Caco-2 (cell line): Measurements from ENCODE around the gene PROP1. TPM values are rescaled to one million over a fixed set of nuclear protein-coding genes. Genes with fewer than 3 reads are reported as not detected.
"Not testable (repeated sequence)": the region's sequence is repeated elsewhere in the genome, so short reads cannot be mapped to it uniquely, and the experiment has no call there.

Experiments
- BruUV-seq: library from RNA; stranded (reverse); fragments of 400-500 nt; replicated peaks from 2 replicates; lab custom pipeline; 2021; lab: Mats Ljungman, UMichigan
- CTCF ChIA-PET: fragments of 300-600 bp; sonication (Branson Sonifier 250); formaldehyde crosslinking; loops from one replicate; lab custom pipeline; 2022; ENCODE audit warnings: antibody characterized with exemption; lab: Charles Lee
- POLR2A ChIA-PET: fragments of 300-600 bp; sonication (Branson Sonifier 250); formaldehyde crosslinking; loops from one replicate; lab custom pipeline; 2022; ENCODE audit warnings: antibody characterized with exemption; lab: Charles Lee
- DNase-seq, 2 experiments: peaks; one replicate each; pipeline versions ENCODE4 v3.0.0 to v3.0.0-alpha.2; 2020 to 2022
- H3K27me3 ChIP-seq: replicated peaks from 2 replicates; pipeline ENCODE4 v1.6.0; 2011; ENCODE audit warnings: low read length; ENCODE audit not compliant: control insufficient read depth, insufficient read depth
- H3K36me3 ChIP-seq: 2 replicates; pipeline ENCODE4 v1.5.1; 2011; ENCODE audit warnings: low read length; ENCODE audit not compliant: control insufficient read depth, insufficient read depth
- H3K4me1 ChIP-seq: fragments of 250-450 bp; sonication (Bioruptor Pico); 2 replicates; pipeline ENCODE4 v1.5.1; 2020; ENCODE audit warnings: mild to moderate bottlenecking
- H3K4me3 ChIP-seq: 2 replicates; pipeline ENCODE4 v1.5.1; 2011; ENCODE audit warnings: low read depth, mild to moderate bottlenecking, control low read depth, low read length
- H3K9me3 ChIP-seq: fragments of 250-450 bp; sonication (Bioruptor Pico); 2 replicates; pipeline ENCODE4 v1.5.1; 2020; ENCODE audit warnings: mild to moderate bottlenecking, moderate library complexity
- H3K27ac Mint-ChIP-seq: one replicate; pipeline ENCODE4 v1.8.0; 2022; ENCODE audit warnings: mixed read lengths; ENCODE audit not compliant: unreplicated experiment
- H3K27me3 Mint-ChIP-seq: one replicate; pipeline ENCODE4 v1.8.0; 2022; ENCODE audit warnings: mixed read lengths; ENCODE audit not compliant: insufficient read depth, unreplicated experiment
- H3K36me3 Mint-ChIP-seq: one replicate; pipeline ENCODE4 v1.8.0; 2022; ENCODE audit warnings: mild to moderate bottlenecking, mixed read lengths; ENCODE audit not compliant: insufficient read depth, unreplicated experiment
- H3K4me1 Mint-ChIP-seq: one replicate; pipeline ENCODE4 v1.8.0; 2022; ENCODE audit warnings: low read depth, mixed read lengths; ENCODE audit not compliant: unreplicated experiment
- H3K4me3 Mint-ChIP-seq: one replicate; pipeline ENCODE4 v1.8.0; 2022; ENCODE audit warnings: mild to moderate bottlenecking, moderate library complexity, mixed read lengths; ENCODE audit not compliant: unreplicated experiment
- H3K9me3 Mint-ChIP-seq: one replicate; pipeline ENCODE4 v1.8.0; 2022; ENCODE audit warnings: mixed read lengths; ENCODE audit not compliant: unreplicated experiment
- intact Hi-C: fragments of 100-400 bp; cut with micrococcal nuclease; formaldehyde crosslinking; loops from one replicate; pipeline ENCODE4 v1.10.0; 2022; ENCODE audit not compliant: unreplicated experiment
- total RNA-seq: library from RNA; stranded (reverse); gene quantifications from 2 replicates; pipeline ENCODE4 v1.2.3, GENCODE V29; 2022
- TF ChIP-seq, protein P1 (sequence below), 2 experiments: fragments of 200-600 bp in 1 of 2; IDR thresholded peaks; 1 replicate in 1 of 2; 2 replicates in 1 of 2; pipeline versions ENCODE4 v1.5.1 to v1.8.0; 2011 to 2022; ENCODE audit warnings: antibody characterized with exemption in 1 of 2, control low read depth in 1 of 2, inconsistent platforms in 1 of 2, low read depth in 1 of 2, low read length in 1 of 2, mild to moderate bottlenecking in 1 of 2, moderate library complexity in 1 of 2; ENCODE audit not compliant: insufficient read depth in 1 of 2, severe bottlenecking in 1 of 2, unreplicated experiment in 1 of 2

Gene PROP1
- total RNA-seq, 1 experiment from 2014 or later: not detected

DNA sequence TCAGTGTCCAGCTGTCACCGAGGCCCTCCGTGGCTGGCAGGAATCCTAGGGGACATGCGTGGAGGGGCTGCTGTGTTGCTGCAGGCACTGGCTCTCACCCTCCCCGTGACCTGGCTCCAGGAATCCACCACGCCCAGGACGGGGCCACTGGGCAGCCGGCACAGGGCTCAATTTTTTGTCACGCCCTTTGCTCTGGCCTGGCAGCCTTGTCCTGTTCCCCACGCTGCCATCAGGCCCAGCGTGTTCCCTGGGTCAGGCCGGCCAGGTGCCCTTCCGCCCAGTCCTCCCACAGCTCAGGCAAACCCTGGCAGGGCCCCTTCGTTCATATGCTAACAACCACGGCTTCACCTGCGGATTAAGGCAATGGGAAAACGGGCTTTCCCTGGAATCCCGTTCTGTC lies 37.3 kb downstream of the PROP1 start:
- no TSS peak for BruUV-seq
- no peak for DNase-seq
- no peaks in the 10 kb centered on the region for H3K27me3 ChIP-seq
- Mint-ChIP-seq H3K4me3 (no peak overlapping the region), H3K9me3 (peaks cover 7% of the 10 kb centered on the region), H3K36me3 (peaks cover 8% of the 10 kb centered on the region), H3K27ac (no peak overlapping the region), H3K4me1 (no peaks in the 10 kb centered on the region), H3K27me3 (no peaks in the 10 kb centered on the region)
- TF ChIP-seq, protein P1, sequence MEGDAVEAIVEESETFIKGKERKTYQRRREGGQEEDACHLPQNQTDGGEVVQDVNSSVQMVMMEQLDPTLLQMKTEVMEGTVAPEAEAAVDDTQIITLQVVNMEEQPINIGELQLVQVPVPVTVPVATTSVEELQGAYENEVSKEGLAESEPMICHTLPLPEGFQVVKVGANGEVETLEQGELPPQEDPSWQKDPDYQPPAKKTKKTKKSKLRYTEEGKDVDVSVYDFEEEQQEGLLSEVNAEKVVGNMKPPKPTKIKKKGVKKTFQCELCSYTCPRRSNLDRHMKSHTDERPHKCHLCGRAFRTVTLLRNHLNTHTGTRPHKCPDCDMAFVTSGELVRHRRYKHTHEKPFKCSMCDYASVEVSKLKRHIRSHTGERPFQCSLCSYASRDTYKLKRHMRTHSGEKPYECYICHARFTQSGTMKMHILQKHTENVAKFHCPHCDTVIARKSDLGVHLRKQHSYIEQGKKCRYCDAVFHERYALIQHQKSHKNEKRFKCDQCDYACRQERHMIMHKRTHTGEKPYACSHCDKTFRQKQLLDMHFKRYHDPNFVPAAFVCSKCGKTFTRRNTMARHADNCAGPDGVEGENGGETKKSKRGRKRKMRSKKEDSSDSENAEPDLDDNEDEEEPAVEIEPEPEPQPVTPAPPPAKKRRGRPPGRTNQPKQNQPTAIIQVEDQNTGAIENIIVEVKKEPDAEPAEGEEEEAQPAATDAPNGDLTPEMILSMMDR (IDR thresholded peaks at IDR 0.05; ENCODE audit: insufficient read depth in 1 of 2, low read depth in 1 of 2, low read length in 1 of 2, severe bottlenecking in 1 of 2, unreplicated experiment in 1 of 2): no peak
- no peaks in the 10 kb centered on the region for H3K9me3 ChIP-seq
- H3K4me3 ChIP-seq: no peak overlapping the region
- ChIA-PET POLR2A (no interaction called here), CTCF (no interaction called here)
- intact Hi-C loops: no loop called here
- H3K36me3 ChIP-seq: no peaks in the 10 kb centered on the region
- peaks cover 7% of the 10 kb centered on the region; the same call in 1 of the 2 replicates for H3K4me1 ChIP-seq

DNA sequence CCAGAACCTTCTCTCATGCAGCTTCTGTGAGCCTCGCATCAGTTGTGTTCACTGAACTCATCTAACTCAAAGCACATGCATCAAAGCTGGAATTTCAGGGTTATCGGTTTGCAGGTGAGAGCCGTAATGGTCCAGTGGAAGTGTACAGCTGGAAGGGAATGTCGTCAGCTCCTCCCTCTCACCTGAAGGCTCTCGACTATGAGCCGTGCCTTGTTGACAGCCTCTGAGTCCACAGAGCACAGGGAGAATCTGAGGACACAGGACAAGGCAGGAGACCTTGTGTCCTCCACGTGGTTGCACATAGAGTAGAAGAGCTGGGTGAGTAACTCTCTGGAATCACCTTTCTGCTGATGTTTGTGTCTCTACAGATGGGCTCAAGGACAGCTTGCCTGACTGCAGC lies 38.8 kb downstream of the PROP1 start:
- no peak overlapping the region for H3K27ac Mint-ChIP-seq
- no peaks in the 10 kb centered on the region for H3K27me3 ChIP-seq
- BruUV-seq: no TSS peak

DNA sequence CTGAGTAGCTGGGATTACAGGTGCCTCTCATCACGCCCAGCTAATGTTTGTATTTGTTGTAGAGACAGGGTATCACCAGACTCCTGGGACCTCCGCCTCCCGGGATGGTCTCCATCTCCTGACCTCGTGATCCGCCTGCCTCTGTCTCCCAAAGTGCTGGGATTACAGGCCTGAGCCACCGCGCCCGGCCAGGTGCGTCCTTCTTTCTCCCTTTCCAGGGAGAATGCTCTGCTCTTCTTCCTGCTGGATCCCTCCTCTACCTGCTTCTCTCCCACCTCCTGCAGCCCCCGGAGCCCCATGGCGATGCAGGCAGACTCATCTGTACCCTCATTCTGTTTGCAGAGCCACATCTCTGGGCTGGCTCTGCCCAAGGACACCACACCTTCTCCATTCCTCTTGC lies 42.9 kb downstream of the PROP1 start:
- H3K27ac Mint-ChIP-seq, H3K4me1 ChIP-seq, DNase-seq, H3K36me3 Mint-ChIP-seq, intact Hi-C loops, H3K4me1 Mint-ChIP-seq, H3K4me3 Mint-ChIP-seq, BruUV-seq, H3K27me3 ChIP-seq, H3K27me3 Mint-ChIP-seq, H3K36me3 ChIP-seq, POLR2A ChIA-PET, H3K9me3 Mint-ChIP-seq, CTCF ChIA-PET, H3K9me3 ChIP-seq, H3K4me3 ChIP-seq: not testable (repeated sequence)

More for the DNA sequence above, 38.8 kb downstream of the PROP1 start:
- Mint-ChIP-seq H3K9me3 (peaks cover 7% of the 10 kb centered on the region), H3K27me3 (no peaks in the 10 kb centered on the region), H3K36me3 (peaks cover 8% of the 10 kb centered on the region), H3K4me3 (no peak overlapping the region), H3K4me1 (no peaks in the 10 kb centered on the region)
- intact Hi-C loops: no loop called here
- Histone ChIP-seq H3K36me3 (no peaks in the 10 kb centered on the region), H3K4me3 (no peak overlapping the region), H3K9me3 (no peaks in the 10 kb centered on the region), H3K4me1 (peaks cover 7% of the 10 kb centered on the region; the same call in 1 of the 2 replicates)
- CTCF ChIA-PET: no interaction called here
- peak; percentile 67 to 78 for DNase-seq
- POLR2A ChIA-PET: no interaction called here
- TF ChIP-seq, protein P1 (IDR thresholded peaks at IDR 0.05; ENCODE audit: insufficient read depth in 1 of 2, low read depth in 1 of 2, low read length in 1 of 2, severe bottlenecking in 1 of 2, unreplicated experiment in 1 of 2): no peak

DNA sequence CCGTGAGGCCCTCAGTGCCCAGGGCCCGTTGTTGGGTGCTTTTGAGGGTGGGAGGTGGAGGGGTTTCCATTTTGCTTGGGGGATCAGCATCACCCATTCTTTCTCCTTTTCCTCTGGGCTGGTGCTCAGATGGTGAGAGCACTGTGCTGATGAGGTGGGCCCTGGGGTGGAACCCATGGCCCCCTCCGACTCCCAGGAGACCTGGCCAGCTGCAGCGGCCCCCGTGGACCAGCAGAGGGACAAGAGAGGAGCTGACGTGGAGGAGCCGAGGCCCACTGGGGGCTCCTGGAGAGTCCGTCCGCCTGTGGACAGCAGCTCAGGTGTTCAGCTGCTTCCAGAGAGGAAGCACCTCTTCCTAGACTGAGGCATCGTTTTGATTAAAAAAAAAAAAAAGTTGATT lies 46.4 kb downstream of the PROP1 start:
- DNase-seq, H3K4me3 Mint-ChIP-seq, H3K9me3 Mint-ChIP-seq, H3K27me3 Mint-ChIP-seq, POLR2A ChIA-PET, BruUV-seq, H3K4me1 Mint-ChIP-seq, H3K27ac Mint-ChIP-seq, intact Hi-C loops, H3K27me3 ChIP-seq, H3K4me3 ChIP-seq, H3K36me3 ChIP-seq, H3K9me3 ChIP-seq, H3K36me3 Mint-ChIP-seq, CTCF ChIA-PET, H3K4me1 ChIP-seq: not testable (repeated sequence)

DNA sequence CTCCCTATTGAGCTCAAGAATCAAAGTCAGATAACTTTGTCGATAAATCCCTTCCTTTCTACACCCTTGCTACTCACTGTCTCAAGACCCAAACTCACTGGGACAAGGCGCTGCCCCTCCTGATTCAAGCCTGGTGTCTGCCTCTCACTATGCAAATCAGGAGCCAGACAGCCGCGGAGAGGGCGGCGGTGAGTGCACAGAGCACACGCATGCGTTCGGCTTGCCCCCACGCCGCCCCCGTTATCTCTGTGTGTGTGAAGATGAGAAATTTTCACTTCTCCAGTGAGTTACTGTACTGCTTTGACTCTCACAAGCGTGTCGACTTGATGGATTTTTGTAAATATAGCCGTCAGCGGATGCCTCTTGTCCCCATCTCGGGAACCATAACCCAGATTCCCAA lies 47.0 kb downstream of the PROP1 start:
- H3K36me3 ChIP-seq, intact Hi-C loops, CTCF ChIA-PET, POLR2A ChIA-PET, H3K4me1 ChIP-seq, H3K4me3 Mint-ChIP-seq, BruUV-seq, DNase-seq, H3K36me3 Mint-ChIP-seq, H3K27ac Mint-ChIP-seq, H3K9me3 ChIP-seq, H3K27me3 ChIP-seq, H3K4me3 ChIP-seq, H3K27me3 Mint-ChIP-seq, H3K9me3 Mint-ChIP-seq, H3K4me1 Mint-ChIP-seq: not testable (repeated sequence)

DNA sequence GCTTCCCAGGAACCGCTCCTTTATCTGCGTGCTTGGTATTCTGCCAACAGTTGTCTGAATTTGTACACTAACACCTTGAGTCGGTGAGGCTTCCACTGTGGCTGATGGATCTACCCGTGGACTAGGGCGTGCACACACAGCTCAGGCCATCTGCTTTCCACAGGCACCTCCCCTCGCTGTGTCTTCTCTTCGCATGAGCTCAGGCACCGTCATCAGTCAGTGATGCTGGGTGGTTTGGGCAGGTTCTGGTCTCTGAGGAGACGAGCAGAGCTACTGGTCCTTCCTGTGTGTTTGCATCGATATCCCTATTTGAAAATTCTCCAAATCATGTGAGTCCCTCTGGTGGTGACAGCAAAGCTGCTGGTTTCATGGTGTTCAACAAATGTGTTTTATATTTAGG lies 48.1 kb downstream of the PROP1 start:
- POLR2A ChIA-PET, CTCF ChIA-PET, H3K9me3 Mint-ChIP-seq, H3K4me1 Mint-ChIP-seq, H3K27ac Mint-ChIP-seq, H3K36me3 ChIP-seq, H3K4me3 ChIP-seq, H3K9me3 ChIP-seq, intact Hi-C loops, H3K27me3 ChIP-seq, DNase-seq, H3K27me3 Mint-ChIP-seq, H3K4me1 ChIP-seq, H3K4me3 Mint-ChIP-seq, BruUV-seq, H3K36me3 Mint-ChIP-seq: not testable (repeated sequence)
